ENCODE measurements around the gene TBCA. TPM values are rescaled to one million over a fixed set of nuclear protein-coding genes. Genes with fewer than 3 reads are reported as not detected.

The TBCA gene
- 91.5 and 113 TPM in 2 replicates for total RNA-seq

- peak; percentile 93 for DNase-seq (ENCODE audit: low read depth)
- TF ChIP-seq, protein P1, sequence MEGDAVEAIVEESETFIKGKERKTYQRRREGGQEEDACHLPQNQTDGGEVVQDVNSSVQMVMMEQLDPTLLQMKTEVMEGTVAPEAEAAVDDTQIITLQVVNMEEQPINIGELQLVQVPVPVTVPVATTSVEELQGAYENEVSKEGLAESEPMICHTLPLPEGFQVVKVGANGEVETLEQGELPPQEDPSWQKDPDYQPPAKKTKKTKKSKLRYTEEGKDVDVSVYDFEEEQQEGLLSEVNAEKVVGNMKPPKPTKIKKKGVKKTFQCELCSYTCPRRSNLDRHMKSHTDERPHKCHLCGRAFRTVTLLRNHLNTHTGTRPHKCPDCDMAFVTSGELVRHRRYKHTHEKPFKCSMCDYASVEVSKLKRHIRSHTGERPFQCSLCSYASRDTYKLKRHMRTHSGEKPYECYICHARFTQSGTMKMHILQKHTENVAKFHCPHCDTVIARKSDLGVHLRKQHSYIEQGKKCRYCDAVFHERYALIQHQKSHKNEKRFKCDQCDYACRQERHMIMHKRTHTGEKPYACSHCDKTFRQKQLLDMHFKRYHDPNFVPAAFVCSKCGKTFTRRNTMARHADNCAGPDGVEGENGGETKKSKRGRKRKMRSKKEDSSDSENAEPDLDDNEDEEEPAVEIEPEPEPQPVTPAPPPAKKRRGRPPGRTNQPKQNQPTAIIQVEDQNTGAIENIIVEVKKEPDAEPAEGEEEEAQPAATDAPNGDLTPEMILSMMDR (IDR thresholded peaks at IDR 0.05; ENCODE audit: insufficient read depth, low read depth, low read length), result peak; percentile 7
- H3K4me3 ChIP-seq (ENCODE audit: low read depth, low read length), result peak within 1 kb of the TSS; percentile 76
Measured at GRCh38 chr5:77775790-77776553, at the start of gene TBCA. TSS of gene TBCA (minus strand) at chr5:77776339. CDS start at chr5:77776257, 82 bp downstream.

DNA sequence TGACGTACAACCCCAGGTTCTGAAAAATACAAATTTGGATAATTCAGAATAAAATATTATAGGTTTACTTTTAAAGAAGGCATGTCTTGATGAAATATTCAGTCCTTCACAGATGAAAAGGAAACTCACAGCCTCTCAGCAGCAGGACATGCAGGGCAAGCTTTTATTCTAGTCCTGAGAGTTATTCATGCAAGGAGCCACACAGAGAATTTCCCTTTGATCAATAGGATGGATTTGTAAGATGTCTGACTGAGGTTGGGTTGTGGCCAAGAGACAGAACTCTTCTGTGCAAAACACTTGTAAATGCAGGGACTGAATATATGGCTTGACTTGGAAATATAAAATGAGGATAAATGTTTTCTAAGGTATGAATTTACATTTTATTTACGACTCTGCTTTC, 48.8 kb upstream of the TBCA start:
- TF ChIP-seq, protein P1 (IDR thresholded peaks at IDR 0.05; ENCODE audit: insufficient read depth, low read depth, low read length), result no peak
- H3K4me3 ChIP-seq (ENCODE audit: low read depth, low read length), result no peak overlapping the region
- DNase-seq (ENCODE audit: low read depth), result no peak

DNA sequence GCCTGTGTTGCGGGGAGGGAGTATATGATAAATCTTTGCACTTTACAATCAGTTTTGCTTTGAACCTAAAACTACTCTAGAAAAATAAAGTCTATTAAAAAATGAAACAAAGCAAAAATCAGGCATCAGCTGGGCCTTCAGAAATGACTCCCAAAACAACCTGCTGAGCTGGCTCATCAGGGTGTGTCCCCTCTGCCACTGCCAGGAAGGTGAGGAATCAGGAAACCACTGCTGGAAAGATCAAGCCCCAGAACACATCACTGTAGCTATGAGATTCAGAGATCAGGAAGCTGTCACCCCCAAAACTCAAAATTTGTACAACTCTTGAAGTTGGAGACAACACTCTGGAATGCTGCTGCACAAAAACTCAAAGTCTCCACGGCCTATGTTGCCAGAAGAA, 40.5 kb upstream of the TBCA start:
- TF ChIP-seq, protein P1 (IDR thresholded peaks at IDR 0.05; ENCODE audit: insufficient read depth, low read depth, low read length), result no peak
- DNase-seq (ENCODE audit: low read depth), result no peak
- no peak overlapping the region for H3K4me3 ChIP-seq (ENCODE audit: low read depth, low read length)

GRCh38 chr5:77812926-77813589, 36.9 kb upstream of the TBCA start:
- no peak for DNase-seq (ENCODE audit: low read depth)
- TF ChIP-seq, protein P1 (IDR thresholded peaks at IDR 0.05; ENCODE audit: insufficient read depth, low read depth, low read length), result no peak
- no peak overlapping the region for H3K4me3 ChIP-seq (ENCODE audit: low read depth, low read length)

GRCh38 chr5:77806213-77806843, 30.2 kb upstream of the TBCA start:
- peak; percentile 14 for DNase-seq (ENCODE audit: low read depth)
- peak overlapping the region; percentile 40 for H3K4me3 ChIP-seq (ENCODE audit: low read depth, low read length)

DNA sequence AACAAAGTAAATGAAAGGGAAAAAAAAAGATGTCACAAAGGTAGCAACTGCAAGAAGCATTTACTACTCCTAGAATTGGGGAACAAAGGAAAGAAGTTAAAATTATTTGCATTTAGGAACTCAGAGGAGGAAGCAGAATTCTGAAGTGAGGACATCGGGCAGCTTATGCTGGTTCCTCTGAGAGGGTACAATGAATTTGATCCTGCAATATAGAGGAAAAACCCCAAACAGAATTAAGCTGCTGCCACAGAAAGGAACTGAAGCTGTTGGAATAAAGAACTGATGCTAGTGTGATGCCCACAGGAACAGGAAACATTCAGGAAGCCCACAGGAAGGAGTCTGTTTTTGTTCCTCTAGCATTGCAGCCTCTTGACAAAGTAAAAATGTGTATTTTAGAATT, 22.3 kb upstream of the TBCA start:
- H3K4me3 ChIP-seq (ENCODE audit: low read depth, low read length), result no peak overlapping the region
- no peak for DNase-seq (ENCODE audit: low read depth)
- TF ChIP-seq, protein P1 (IDR thresholded peaks at IDR 0.05; ENCODE audit: insufficient read depth, low read depth, low read length), result no peak

More at GRCh38 chr5:77806213-77806843, 30.2 kb upstream of the TBCA start:
- TF ChIP-seq, protein P1 (IDR thresholded peaks at IDR 0.05; ENCODE audit: insufficient read depth, low read depth, low read length), result no peak
